GM18505 (cell line): ENCODE measurements around the gene PHF19.
A peak's percentile ranks its signal among the peaks of the same experiment; 100 is the strongest.

Experiments
- ATAC-seq: cut with Tn5 transposase; IDR thresholded peaks from one replicate; pipeline ENCODE4 v1.9.1; 2021; ENCODE audit not compliant: unreplicated experiment
- POLR2A ChIP-seq: IDR thresholded peaks from 4 replicates; pipeline ENCODE4 v1.6.1; 2011; ENCODE audit warnings: borderline replicate concordance; ENCODE audit not compliant: insufficient read depth, insufficient read length; ENCODE audit errors: extremely low read depth

The PHF19 gene

DNA sequence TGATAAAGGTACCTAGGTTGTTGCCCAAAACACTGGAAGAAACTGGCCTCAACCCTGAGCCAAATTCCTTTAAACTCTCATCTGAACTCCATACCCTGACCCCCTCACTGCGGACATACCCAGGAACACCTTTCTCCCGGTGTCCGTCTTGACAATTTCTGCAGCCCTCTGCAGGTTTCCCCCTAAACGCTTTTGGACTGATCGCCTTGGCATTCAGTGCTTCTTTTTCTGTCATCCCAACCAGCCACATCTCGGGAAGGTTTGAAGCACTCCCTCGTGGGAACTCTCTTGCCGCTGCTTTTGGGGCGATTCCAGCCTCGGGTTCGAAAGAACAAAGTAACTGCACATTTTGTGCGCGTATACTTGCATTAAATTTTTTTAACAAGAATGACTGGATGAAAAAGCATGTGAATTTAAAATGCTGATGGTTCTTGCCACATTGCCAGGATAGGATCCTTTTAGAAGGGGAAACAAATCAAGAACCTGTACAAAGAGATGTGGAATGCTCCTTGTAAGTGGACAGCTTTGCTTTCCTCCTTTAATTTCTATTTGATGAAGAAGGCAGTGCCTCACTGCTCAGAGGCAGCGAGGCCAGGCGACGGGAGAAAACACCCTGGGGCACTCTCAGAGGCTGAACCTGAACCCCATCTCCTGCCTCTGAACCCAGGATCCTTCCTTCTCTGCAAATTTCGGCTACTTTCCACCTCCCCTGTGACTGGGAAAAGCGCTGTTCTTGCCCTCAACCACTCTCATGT lies 34.9 kb downstream of the PHF19 start:
- peak; percentile 8 for ATAC-seq
- no peak for TF ChIP-seq POLR2A

- TF ChIP-seq POLR2A = no peak
- ATAC-seq = no peak
Measured at GRCh38 chr9:120839146-120839545, 37.8 kb downstream of the PHF19 start.

GRCh38 chr9:120837921-120838320 lies 39.1 kb downstream of the PHF19 start:
- TF ChIP-seq POLR2A = no peak
- no peak for ATAC-seq

GRCh38 chr9:120833325-120833724 lies 43.7 kb downstream of the PHF19 start:
- no peak for TF ChIP-seq POLR2A
- no peak for ATAC-seq

DNA sequence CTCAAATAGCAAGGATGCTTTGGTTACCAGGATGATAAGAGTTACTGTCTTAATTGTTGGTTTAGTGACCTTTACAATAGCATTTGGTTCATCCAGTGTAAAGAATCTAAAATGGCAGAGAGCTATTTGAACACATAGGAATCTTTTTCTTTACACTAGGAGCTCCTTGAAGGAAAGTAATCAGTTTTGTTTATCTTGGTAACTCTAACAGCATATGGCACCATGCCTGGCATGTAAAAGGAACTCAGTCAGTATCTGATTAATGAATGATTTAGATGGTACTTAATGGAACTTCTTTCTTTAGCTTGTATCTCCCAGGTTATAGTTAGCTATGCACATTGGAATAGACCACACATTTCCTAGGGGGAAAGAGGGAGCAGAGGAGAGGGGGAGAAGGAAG lies 44.2 kb downstream of the PHF19 start:
- TF ChIP-seq POLR2A = no peak
- ATAC-seq = no peak

DNA sequence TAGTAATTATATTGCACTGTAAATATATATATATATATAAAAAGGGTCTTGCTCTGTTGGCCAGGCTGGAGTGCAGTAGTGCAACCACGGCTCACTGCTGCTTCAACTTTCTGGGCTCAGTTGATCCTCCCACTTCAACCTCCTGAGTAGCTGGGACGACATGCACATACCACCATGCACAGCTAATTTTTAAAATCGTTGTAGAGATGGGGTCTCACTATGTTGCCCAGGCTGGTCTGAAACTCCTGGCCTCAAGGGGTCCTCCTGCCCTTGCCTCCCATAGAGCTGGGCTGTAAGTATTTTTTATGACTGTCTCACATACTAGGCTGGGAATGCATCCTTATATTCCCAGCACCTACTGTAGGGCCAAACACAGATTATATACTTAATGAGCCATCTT lies 46.1 kb downstream of the PHF19 start:
- no peak for TF ChIP-seq POLR2A
- ATAC-seq = no peak

- TF ChIP-seq POLR2A = no peak
- ATAC-seq = no peak
Measured at GRCh38 chr9:120830151-120830550, 46.8 kb downstream of the PHF19 start.

DNA sequence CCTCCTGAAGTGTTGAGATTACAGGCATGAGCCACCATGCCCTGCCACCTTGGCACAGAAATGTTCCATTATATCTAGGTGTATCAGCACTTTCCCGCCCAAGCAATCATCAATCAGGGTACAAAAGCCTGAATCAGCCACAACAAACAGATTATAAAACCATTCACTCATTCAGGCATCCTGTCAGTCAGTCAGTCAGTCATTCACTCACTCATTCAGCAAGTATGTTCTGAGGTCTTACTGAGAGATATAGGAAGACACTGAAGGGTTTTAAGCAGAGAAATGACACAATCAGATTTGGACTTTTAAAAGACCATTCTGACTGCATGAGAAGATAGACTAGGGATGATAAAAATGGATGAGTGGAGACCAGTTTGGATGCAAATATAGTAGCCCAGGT lies 47.3 kb downstream of the PHF19 start:
- no peak for TF ChIP-seq POLR2A
- no peak for ATAC-seq

DNA sequence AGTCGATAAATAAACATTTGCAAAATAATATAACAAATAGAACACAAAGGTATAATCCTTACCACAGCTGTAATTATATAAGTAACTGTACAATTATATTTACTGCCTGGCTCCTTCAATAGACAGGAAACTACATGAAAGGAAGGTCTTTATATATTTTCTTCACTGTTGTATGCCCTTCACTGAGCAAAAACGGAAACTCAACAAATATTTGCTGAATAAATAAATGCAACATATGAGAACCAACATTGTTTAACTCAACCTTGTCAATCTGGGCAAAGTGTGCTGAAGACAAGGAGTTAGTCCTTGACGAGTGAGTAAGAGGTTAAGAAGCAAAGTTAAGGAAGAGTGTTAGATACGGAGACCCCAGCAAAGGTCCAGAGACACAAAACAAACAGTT lies 56.9 kb downstream of the PHF19 start:
- ATAC-seq = no peak
- TF ChIP-seq POLR2A = no peak

GRCh38 chr9:120818595-120818994 lies 58.4 kb downstream of the PHF19 start:
- ATAC-seq = no peak
- TF ChIP-seq POLR2A = no peak

GRCh38 chr9:120815075-120815474 lies 61.9 kb downstream of the PHF19 start:
- no peak for ATAC-seq
- no peak for TF ChIP-seq POLR2A

DNA sequence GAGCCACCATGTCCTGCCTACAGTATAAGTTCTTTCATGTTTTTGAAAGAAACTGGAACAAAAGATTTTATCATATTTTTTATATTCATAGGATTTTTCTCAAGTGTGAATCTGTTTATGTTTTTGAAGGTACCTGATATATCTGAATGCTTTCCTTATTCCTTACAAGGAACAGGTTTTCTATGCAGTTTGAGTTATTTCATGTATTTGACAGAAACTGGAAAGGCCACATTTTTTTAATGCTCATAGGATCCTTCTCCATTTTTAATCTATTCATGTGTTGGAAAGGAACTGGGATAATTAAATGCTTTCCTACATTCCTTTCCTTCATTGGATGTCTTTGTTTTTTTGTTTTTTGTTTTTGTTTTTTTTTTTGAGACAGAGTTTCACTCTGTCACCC lies 68.1 kb downstream of the PHF19 start:
- ATAC-seq = no peak
- no peak for TF ChIP-seq POLR2A

DNA sequence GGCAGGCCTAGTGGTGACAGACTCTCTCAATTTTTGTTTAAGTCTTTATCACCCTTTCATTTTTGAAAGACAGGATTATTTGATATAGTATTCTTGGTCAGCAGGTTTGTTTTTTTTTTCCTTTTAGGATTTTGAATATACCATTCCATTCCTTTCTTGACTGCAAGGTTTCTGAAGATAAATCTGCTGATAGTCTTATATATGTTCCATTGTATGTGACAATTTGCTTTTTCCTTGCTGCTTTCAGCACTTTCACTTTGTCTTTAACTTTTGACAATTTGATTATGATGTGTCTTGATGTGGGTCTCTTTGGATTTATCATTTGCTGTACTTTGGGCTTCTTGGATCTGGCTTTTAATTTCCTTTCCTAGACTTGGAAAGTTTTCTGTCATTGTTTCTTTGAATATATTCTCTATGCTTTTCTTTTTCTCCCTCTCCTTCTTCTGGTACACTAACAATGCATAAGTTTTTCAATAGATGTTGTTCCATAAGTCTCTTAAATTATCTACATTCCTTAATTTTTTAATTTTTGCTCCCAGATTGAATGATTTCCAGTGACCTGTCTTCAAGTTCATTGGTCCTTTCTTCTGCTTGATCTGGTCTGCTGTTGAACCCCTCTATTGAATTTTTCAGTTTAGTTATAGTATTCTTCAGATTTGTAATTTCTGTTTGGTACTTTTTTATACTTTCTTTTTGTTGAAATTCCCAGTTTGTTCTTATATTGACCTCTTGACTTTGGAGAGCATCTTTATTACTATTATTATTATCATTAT lies 69.2 kb downstream of the PHF19 start:
- TF ChIP-seq POLR2A = no peak
- no peak for ATAC-seq
